ENCODE data around the gene RNASE13.

DNA sequence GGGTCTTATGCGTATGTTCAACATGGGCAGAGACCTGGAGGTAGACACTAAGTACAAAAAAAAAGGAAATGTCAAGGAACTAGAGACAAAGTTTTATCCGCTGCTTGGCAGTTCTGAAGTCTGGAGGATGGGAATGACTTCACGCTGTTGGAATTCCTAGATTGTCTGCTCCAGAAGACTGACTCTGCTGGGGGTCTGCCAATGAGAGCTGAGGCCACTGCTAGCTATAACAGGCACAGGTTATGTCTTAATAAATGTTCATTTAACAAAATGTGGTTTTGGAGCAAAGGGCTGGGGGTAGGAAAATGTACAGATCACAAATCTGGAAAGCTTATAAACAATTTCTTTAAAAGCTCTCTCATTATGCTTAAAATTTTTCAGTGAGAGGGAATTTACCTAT lies 28.9 kb upstream of the RNASE13 start:
- TF ChIP-seq POLR2A (IDR thresholded peaks at IDR 0.05): no peak
- TF ChIP-seq, protein P1, sequence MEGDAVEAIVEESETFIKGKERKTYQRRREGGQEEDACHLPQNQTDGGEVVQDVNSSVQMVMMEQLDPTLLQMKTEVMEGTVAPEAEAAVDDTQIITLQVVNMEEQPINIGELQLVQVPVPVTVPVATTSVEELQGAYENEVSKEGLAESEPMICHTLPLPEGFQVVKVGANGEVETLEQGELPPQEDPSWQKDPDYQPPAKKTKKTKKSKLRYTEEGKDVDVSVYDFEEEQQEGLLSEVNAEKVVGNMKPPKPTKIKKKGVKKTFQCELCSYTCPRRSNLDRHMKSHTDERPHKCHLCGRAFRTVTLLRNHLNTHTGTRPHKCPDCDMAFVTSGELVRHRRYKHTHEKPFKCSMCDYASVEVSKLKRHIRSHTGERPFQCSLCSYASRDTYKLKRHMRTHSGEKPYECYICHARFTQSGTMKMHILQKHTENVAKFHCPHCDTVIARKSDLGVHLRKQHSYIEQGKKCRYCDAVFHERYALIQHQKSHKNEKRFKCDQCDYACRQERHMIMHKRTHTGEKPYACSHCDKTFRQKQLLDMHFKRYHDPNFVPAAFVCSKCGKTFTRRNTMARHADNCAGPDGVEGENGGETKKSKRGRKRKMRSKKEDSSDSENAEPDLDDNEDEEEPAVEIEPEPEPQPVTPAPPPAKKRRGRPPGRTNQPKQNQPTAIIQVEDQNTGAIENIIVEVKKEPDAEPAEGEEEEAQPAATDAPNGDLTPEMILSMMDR (IDR thresholded peaks at IDR 0.05): no peak
